NCI-H128 (cell line): Measurements from ENCODE around the gene ZMAT3.
"Not testable (repeated sequence)": the region's sequence is repeated elsewhere in the genome, so short reads cannot be mapped to it uniquely, and the experiment has no call there.

ENCODE experiments used
- DNase-seq: peaks from one replicate; lab custom pipeline; 2025; ENCODE audit not compliant: unreplicated experiment; lab: John Stamatoyannopoulos, UW

Gene ZMAT3, protein sequence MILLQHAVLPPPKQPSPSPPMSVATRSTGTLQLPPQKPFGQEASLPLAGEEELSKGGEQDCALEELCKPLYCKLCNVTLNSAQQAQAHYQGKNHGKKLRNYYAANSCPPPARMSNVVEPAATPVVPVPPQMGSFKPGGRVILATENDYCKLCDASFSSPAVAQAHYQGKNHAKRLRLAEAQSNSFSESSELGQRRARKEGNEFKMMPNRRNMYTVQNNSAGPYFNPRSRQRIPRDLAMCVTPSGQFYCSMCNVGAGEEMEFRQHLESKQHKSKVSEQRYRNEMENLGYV

GRCh38 chr3:179071323-179072099, at the start of gene ZMAT3:
ZMAT3 (minus strand) TSS chr3:179071809; CDS start chr3:179067752, 4,057 bp downstream.
- DNase-seq: peak; percentile 47

DNA sequence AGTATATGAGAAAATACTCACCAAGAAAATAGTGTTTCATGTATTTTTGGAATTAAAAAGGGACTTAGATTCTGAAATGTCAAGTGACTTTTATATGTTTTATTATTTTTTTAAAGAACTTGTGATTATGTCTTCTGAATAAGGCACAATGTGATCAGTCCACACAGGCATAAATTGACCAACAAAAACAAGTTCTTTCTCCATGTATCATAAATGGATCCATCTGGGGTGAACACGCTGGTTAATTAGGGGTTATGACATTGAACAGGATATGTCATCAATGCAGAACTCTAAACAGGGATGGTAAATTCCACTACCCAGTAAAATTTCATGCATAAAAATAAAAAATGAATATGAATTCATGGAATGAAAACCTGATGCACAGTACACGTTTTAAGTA, 45.2 kb upstream of the ZMAT3 start:
- no peak for DNase-seq

- not testable (repeated sequence) for DNase-seq
Measured at GRCh38 chr3:179115444-179115843, 43.8 kb upstream of the ZMAT3 start.

DNA sequence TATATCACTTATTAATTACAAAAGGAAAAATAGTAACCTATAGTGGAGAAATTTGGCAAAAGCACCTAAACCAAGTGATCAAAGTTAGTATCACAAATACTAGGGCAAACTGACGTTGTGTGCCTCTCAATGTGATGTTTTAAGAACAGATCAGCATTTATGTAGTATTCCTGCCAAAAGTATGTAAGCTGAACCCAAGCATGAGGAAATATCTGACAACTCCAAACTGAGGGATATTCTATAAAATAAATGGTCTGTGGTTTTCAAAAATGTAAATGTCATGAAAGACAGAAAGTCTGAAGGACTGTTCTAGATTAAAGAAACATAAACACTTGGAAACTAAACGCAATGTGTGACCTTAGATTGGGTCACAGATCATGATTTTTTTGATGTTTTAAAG, 42.3 kb upstream of the ZMAT3 start:
- DNase-seq: no peak

DNA sequence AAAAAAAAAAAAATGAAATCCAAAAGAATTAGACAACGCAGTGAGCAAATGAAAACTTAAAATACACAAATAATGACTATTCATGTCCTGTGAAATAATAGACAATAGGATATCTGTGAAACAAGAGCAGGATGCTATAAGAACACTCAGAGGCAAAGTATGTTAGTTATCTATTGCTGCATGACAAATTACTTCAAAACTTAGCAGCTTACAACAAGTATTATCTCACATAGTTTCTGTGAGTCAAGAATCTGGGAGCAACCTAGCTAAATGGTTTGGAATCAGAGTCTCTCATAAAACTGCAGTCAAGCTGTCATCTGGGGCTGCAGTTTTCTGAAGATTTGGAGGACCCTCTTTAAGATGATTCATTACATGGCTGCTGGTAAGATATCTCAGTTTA, 36.5 kb upstream of the ZMAT3 start:
- DNase-seq: no peak

DNA sequence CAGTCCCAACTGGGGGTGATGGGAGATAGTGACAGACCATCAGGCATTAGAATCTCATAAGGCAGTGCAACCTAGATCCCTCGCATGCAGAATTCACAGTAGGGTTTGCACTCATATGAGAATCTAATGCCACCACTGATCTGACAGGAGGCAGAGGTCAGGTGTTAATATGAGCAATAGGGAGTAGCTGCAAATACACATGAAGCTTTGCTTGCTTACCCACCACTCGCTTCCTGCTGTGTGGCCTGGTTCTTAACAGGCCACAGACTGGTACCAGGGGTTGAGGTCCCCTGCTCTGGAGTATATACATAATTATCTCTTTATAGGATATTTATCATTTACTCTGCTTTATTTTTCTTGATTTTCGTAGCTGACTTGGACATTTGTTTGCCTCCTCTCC, 36.0 kb upstream of the ZMAT3 start:
- DNase-seq: no peak

DNA sequence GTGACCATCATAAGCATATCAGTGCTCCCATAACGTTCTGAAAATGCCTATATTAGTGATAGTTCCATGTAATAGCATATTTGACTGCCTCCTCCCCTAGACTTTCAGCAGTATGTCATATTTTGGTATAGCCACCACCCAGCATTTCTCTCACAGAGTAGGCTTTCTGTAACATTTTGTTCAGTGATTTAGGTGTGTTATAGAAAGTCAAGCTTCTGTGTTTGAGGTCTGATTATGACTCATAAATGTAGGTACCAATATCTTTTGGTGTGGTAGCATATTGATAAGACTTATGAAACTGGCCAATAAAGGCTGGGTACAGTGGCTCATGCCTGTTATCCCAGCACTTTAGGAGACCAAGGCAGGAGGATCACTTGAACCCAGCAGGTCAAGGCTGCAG, 34.3 kb upstream of the ZMAT3 start:
- no peak for DNase-seq

- DNase-seq: no peak
Measured at GRCh38 chr3:179100652-179101051, 29.0 kb upstream of the ZMAT3 start.

- DNase-seq: no peak
Measured at GRCh38 chr3:179098388-179099077, 26.9 kb upstream of the ZMAT3 start.

DNA sequence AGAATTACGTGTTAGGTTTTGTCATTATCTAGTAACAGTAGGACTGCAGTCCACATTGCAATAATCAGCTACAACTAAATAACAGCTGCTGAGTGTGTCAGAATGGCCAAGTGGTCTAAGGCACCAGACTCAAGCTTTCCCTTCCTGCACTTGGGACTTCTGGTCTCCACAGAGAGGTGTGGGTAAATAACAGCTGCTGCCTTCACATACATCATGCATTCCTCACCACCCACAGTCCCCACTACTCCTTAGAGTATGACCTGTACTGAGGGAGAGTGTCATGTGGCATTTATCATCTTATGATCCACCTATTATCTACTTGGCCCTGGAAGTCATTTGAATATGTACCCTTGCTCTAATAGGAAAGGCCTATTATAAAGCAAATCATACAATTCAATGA, 22.2 kb upstream of the ZMAT3 start:
- DNase-seq: no peak

GRCh38 chr3:179091113-179091512, 19.5 kb upstream of the ZMAT3 start:
- DNase-seq: no peak

DNA sequence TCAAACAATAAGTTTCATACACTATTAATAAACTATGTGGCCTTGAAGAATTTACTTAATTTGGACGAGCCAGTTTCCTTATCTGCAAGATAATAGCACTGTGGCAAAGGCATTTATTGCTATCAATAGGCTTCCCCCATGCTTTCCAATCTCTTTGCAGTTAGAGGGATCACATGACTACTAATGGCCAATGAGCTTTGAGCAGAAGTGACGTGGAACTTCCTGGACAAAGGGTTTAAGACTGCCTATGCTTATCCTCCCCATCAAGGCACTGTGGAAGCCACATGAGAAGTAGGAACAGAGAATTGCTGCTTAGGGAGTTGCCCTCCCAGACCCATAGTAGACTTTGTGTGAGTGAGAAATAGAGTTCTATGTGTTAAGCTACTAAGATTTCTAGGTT, 16.7 kb upstream of the ZMAT3 start:
- no peak for DNase-seq

DNA sequence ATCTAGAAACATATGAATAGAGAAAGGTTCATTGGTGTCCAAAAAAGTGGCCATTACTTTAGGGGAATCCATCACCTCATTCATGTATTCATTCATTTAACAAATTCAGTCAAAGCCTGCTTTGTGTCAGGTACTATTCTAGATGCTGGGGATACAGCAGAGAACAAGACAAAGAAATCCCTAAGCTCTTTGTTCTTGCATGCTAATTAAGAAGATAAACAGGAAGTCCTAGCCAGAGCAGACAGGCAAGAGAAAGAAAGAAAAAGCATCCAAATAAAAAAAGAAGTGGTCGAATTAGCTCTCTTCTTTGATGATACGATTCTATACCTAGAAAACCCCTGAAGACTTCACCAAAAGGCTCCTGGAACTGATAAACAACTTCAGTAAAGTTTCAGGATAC, 12.4 kb upstream of the ZMAT3 start:
- DNase-seq: no peak

GRCh38 chr3:179082416-179082815, 10.8 kb upstream of the ZMAT3 start:
- no peak for DNase-seq

DNA sequence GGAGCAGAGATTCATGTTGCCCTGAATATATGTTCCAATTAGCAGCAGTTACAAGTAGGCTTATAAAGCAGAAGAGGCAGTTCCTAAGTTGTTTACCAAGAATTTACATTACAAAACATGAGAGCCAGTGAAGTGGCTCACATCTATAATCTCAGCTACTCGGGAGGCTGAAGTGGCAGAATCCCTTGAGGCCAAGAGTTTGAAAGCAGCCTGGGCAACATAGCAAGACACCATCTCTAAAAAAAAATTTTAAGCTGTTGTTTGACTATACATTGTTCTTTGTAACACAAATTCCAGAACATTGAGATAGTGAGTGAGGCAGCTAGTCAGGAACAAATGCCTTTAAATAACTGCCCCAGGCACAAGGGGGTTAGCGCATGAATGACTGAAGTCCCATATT, 10.3 kb upstream of the ZMAT3 start:
- no peak for DNase-seq

- no peak for DNase-seq
Measured at GRCh38 chr3:179079537-179079936, 7.9 kb upstream of the ZMAT3 start.

DNA sequence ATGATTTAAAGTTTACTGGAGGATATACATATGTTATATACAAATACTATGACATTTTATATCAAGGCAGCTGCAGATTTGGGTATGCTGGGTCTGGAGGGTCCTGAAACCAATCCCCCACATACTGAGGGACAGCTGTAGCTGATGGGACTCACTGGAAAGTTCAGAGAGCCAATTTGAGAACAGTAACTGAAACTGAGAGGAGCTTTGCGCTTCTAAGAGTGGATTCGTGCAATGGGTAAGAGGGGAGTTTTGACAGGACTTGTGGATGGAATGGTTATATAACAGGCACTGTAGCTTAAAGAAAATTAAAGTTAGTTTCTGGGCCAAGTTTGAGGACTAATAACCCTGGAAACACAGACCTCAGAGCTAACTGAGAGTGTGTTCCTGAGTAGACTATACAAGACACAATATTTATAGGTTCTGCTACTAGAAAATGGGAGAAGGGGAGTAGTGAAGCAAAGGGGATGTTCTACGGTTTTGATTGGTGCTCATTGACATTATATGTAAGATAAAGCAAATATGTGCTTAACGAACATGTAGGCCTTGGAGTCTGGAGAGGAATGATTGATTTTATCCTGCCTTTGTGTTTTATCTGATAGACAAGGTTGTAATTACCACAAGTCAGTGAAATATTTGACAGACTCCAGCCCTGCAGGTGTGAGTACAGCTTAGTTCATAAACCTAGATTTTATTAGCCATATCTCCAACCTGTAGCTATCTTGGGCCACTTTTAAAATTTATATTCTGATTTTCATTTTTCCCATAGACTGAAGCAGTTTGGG, 4.8 kb upstream of the ZMAT3 start:
- no peak for DNase-seq

DNA sequence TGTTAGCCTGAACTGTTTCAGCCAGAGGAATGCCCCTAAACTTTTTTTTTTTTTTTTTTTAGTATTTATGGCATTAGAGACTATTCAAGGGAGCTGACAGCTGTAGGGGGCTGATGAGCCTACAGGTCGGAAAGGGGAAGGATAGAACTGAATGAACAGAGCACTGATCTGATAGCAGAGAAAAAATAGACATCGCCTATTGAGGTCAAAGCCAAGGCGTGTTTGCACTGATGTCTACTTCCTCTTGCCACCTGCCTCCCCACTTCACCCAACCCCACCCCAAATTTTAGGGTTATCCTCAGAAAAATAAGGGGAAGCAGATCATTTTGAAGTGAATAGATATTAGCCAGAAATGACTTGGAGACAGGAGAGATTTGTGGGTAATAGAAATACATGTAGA, 3.0 kb upstream of the ZMAT3 start:
- no peak for DNase-seq

DNA sequence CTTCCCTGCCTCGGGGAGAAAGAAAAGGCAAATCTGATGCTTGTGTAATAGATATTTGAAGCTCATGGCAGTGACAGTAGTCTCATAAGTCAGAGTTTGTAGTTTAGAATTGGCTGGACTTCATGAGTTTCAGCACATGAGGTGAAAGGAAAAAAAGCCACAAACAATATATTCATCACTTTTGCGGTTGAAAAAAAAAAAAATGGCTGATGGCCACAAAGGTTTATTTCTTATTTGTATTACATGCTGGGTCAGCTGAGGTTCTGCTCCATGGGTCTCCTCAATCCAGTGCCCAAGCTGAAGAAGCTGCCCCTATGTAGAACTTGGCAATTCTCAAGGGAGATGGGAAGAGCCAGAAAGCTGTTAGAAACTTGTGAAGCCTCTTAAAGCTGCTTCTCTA, 2.2 kb upstream of the ZMAT3 start:
- no peak for DNase-seq

DNA sequence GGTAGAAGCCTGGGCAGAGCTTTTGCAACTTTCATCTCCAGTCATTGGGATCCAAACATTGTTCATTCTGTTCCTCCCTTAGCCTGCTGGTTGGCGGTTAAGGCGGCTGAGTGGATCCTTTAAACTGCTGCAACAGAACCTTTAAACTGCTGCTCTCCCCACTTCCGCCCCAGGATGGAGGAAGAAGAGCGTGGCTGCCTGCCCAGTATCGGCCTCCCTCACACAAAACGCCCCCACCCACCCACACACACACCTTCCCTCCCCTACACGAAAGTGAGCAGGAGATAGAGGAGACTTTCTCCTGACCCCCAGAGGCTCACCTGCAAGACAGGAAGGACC, 460 bp upstream of the ZMAT3 start:
- no peak for DNase-seq

DNA sequence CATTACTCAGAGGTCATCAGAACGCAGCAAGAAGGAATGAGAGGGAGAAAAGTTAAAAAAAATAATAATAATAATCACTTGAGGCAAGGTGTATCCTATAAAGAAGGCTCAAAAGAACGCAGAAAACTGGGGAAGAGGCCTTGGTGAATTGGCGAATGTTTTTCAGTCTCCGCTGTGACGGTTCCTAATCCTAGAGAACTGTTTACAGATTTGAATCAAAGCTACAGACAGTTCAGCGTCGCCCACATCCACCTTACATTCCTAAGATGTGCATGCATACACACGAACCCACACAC, 634 bp downstream of the ZMAT3 start:
- no peak for DNase-seq
